ENCODE results near the gene SCD.

DNA sequence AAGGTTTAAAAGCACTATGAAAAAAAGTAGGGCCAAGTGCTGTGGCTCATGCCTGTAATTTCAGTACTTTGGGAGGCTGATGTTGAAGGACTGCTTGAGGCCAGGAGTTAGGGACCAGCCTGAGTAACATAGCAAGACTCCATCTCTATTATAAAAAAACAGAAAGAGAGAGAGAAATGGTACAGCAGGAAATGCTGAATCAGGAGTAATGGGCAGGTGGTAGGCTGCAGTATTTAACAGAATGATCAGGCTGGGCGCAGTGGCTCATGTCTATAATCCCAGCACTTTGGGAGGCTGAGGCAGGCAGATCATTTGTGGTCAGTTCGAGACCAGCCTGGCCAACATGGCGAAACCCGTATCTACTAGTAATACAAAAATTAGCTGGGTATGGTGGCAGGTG is 49.6 kb downstream of the SCD start:
- no peak for TF ChIP-seq CTCF (IDR thresholded peaks at IDR 0.05)
- TF ChIP-seq POLR2AphosphoS5 (IDR thresholded peaks at IDR 0.05): no peak

Measured in suprapubic skin (tissue), 3 donors.